SK-N-SH treated with all-trans-retinoic acid at 6 μM for 48 hours (cell line): Measurements from ENCODE around the gene UBXN6.

ENCODE experiments used
- ATAC-seq: fragments of 200-7000 bp; cut with Tn5 transposase; 3 replicates; pipeline ENCODE4 v1.9.1; 2020; ENCODE audit warnings: mild to moderate bottlenecking, moderate library complexity
- ARNTL ChIP-seq: fragments of 450-650 bp; formaldehyde crosslinking; IDR thresholded peaks from 2 replicates; pipeline ENCODE4 v1.5.0; 2020; ENCODE audit warnings: low read depth, mild to moderate bottlenecking, moderate library complexity, borderline replicate concordance
- BACH2 ChIP-seq: fragments of 250-450 bp; sonication (Bioruptor Pico); IDR thresholded peaks from 2 replicates; pipeline ENCODE4 v1.9.0; 2021; ENCODE audit warnings: mild to moderate bottlenecking, borderline replicate concordance
- ESRRG ChIP-seq: fragments of 250-450 bp; sonication (Bioruptor Pico); IDR thresholded peaks from 2 replicates; pipeline ENCODE4 v1.6.1; 2021; ENCODE audit warnings: mild to moderate bottlenecking
- ISL1 ChIP-seq: fragments of 250-450 bp; sonication (Bioruptor Pico); IDR thresholded peaks from 2 replicates; pipeline ENCODE4 v2.1.2; 2022; ENCODE audit warnings: mild to moderate bottlenecking, moderate library complexity
- PATZ1 ChIP-seq: fragments of 250-450 bp; sonication (Bioruptor Pico); IDR thresholded peaks from 2 replicates; pipeline ENCODE4 v1.8.0; 2020; ENCODE audit warnings: mild to moderate bottlenecking, moderate library complexity, borderline replicate concordance
- PPARA ChIP-seq: fragments of 250-450 bp; sonication (Bioruptor Pico); IDR thresholded peaks from 2 replicates; pipeline ENCODE4 v1.5.0; 2020; ENCODE audit warnings: mild to moderate bottlenecking, borderline replicate concordance
- RARB ChIP-seq: fragments of 250-450 bp; sonication (Bioruptor Pico); IDR thresholded peaks from 2 replicates; pipeline ENCODE4 v1.8.0; 2021; ENCODE audit warnings: mild to moderate bottlenecking, moderate library complexity
- SNAI2 ChIP-seq: fragments of 250-450 bp; sonication (Bioruptor Pico); IDR thresholded peaks from 2 replicates; pipeline ENCODE4 v1.5.0; 2020; ENCODE audit warnings: mild to moderate bottlenecking, moderate library complexity
- TCF4 ChIP-seq: fragments of 250-450 bp; sonication (Bioruptor Pico); IDR thresholded peaks from 2 replicates; pipeline ENCODE4 v1.8.0; 2021; ENCODE audit warnings: mild to moderate bottlenecking, moderate library complexity, borderline replicate concordance
- TOX ChIP-seq: fragments of 250-450 bp; sonication (Bioruptor Pico); IDR thresholded peaks from 2 replicates; pipeline ENCODE4 v1.8.0; 2021; ENCODE audit warnings: mild to moderate bottlenecking, moderate library complexity, borderline replicate concordance
- ZC3H10 ChIP-seq: fragments of 250-450 bp; sonication (Bioruptor Pico); IDR thresholded peaks from 2 replicates; pipeline ENCODE4 v1.5.1; 2021; ENCODE audit warnings: mild to moderate bottlenecking, moderate library complexity
- ZFP30 ChIP-seq: fragments of 450-650 bp; formaldehyde crosslinking; IDR thresholded peaks from 2 replicates; pipeline ENCODE4 v1.5.0; 2022; ENCODE audit warnings: mild to moderate bottlenecking, moderate library complexity
- ZNF565 ChIP-seq: fragments of 450-650 bp; formaldehyde crosslinking; conservative IDR thresholded peaks from 2 replicates; pipeline ENCODE4 v1.5.0; 2020; ENCODE audit warnings: low read depth, mild to moderate bottlenecking, moderate library complexity
- ZNF70 ChIP-seq: fragments of 450-650 bp; formaldehyde crosslinking; IDR thresholded peaks from 2 replicates; pipeline ENCODE4 v1.5.0; 2020; ENCODE audit warnings: mild to moderate bottlenecking, moderate library complexity
- ZNF8 ChIP-seq: fragments of 450-650 bp; formaldehyde crosslinking; IDR thresholded peaks from 2 replicates; pipeline ENCODE4 v1.5.0; 2020; ENCODE audit warnings: mild to moderate bottlenecking, moderate library complexity
- TF ChIP-seq, protein P1 (sequence below): fragments of 250-450 bp; sonication (Bioruptor Pico); IDR thresholded peaks from 2 replicates; pipeline ENCODE4 v1.5.1; 2020; ENCODE audit warnings: low read depth, mild to moderate bottlenecking, moderate library complexity
- TF ChIP-seq, protein P2 (sequence below): fragments of 250-450 bp; sonication (Bioruptor Pico); IDR thresholded peaks from 2 replicates; pipeline ENCODE4 v1.8.0; 2021; ENCODE audit warnings: low read depth, mild to moderate bottlenecking, moderate library complexity, borderline replicate concordance

The UBXN6 gene

GRCh38 chr19:4452230-4452990, 5.2 kb downstream of the UBXN6 start:
- no peak for ATAC-seq
- TF ChIP-seq BACH2 (CRISPR knock-in tag) (no peak), ARNTL (CRISPR knock-in tag) (no peak), PATZ1 (CRISPR knock-in tag) (no peak), ISL1 (CRISPR knock-in tag) (no peak), PPARA (no peak), RARB (CRISPR knock-in tag) (no peak), ZC3H10 (CRISPR knock-in tag) (no peak)
- TF ChIP-seq, protein P1, sequence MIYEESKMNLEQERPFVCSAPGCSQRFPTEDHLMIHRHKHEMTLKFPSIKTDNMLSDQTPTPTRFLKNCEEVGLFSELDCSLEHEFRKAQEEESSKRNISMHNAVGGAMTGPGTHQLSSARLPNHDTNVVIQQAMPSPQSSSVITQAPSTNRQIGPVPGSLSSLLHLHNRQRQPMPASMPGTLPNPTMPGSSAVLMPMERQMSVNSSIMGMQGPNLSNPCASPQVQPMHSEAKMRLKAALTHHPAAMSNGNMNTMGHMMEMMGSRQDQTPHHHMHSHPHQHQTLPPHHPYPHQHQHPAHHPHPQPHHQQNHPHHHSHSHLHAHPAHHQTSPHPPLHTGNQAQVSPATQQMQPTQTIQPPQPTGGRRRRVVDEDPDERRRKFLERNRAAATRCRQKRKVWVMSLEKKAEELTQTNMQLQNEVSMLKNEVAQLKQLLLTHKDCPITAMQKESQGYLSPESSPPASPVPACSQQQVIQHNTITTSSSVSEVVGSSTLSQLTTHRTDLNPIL (CRISPR knock-in tag): no peak
- TF ChIP-seq, protein P2, sequence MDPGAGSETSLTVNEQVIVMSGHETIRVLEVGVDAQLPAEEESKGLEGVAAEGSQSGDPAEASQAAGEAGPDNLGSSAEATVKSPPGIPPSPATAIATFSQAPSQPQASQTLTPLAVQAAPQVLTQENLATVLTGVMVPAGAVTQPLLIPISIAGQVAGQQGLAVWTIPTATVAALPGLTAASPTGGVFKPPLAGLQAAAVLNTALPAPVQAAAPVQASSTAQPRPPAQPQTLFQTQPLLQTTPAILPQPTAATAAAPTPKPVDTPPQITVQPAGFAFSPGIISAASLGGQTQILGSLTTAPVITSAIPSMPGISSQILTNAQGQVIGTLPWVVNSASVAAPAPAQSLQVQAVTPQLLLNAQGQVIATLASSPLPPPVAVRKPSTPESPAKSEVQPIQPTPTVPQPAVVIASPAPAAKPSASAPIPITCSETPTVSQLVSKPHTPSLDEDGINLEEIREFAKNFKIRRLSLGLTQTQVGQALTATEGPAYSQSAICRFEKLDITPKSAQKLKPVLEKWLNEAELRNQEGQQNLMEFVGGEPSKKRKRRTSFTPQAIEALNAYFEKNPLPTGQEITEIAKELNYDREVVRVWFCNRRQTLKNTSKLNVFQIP (CRISPR knock-in tag): no peak

GRCh38 chr19:4449639-4450028, 8.0 kb downstream of the UBXN6 start:
- ATAC-seq: no peak
- TF ChIP-seq ZFP30 (CRISPR knock-in tag) (no peak), TCF4 (no peak), RARB (CRISPR knock-in tag) (no peak), BACH2 (CRISPR knock-in tag) (no peak)
- TF ChIP-seq, protein P2 (CRISPR knock-in tag): no peak

DNA sequence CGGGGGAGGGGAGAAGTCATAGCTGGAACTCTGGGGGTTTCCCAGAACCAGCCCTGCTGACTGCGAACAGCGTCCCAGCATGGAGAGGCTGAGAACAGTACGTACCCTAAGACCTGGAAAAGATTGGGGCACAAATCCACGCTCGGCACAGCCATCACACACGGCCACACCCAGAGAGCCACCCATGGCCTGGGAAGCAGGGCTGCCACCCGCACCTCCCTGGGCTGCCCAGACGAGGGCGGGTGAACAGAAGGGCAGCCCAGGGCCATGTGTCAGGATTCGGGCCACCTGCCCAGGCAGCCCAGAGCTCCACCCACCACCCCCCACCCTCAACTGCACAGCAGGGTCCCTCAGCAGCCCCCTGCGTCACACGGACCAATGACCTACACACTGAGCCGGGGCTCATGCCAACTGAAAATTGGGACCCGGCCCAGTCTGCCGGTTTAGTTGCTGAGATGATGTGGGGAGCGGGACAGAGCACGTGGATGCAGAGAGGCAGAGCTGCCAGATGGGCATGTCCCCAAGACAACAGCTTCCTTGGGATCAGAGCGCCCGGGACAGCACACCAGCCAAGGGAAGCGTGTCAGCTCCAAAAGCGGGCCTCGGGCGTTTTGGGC, 8.5 kb downstream of the UBXN6 start:
- no peak for ATAC-seq
- no peak for TF ChIP-seq ZNF565 (CRISPR knock-in tag)
- no peak for TF ChIP-seq TCF4
- TF ChIP-seq ISL1 (CRISPR knock-in tag): no peak

DNA sequence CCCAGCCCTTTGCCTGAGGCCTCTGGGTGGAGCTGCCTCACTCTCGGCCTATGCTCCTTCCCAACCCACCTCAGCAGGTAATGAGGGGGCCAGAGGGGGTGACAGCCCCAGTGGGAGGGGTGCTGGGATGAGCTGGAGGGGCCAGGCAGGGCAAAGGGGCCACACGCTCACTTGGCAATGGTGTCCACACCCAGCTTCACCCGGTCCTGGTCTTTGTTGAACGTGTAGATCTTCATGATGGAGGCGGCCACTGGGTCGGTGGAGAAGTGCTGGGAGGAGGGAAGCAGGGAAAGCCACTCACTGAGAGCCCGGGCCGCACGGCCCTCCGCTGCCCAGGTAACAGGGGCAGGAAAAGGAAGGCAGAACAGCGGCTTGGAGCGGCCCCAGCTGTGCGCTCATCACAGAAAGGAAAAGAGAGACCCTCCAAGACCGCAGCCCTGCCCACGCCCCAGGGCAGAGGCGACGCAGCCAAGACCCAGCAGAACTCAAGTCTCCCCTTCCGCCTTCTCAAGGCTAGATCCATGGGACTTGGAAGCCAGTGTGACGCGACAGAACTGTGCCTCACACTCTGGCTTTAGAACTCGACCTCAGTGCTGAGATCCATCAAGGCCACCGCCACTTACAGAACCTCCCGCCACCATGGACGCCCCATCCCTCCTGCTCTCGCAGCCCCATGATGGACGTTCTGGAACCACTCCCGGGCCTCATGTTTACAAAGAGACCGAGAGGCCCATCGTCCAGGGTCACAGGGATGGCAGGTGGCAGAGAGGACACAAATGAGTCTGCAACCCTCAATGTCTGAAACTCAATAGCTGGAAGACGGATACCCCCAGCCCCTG, 9.2 kb downstream of the UBXN6 start:
- ATAC-seq: no peak
- TF ChIP-seq BACH2 (CRISPR knock-in tag): no peak
- no peak for TF ChIP-seq PATZ1 (CRISPR knock-in tag)
- no peak for TF ChIP-seq PPARA
- no peak for TF ChIP-seq ESRRG
- no peak for TF ChIP-seq ZNF8 (CRISPR knock-in tag)
- TF ChIP-seq TOX: no peak
- no peak for TF ChIP-seq ZNF70
- TF ChIP-seq, protein P2 (CRISPR knock-in tag): no peak
- TF ChIP-seq, protein P1 (CRISPR knock-in tag): no peak
- TF ChIP-seq SNAI2 (CRISPR knock-in tag): no peak
- no peak for TF ChIP-seq RARB (CRISPR knock-in tag)
